COLO668 (cell line): ENCODE results near the gene ADGRE2.
"Not testable (repeated sequence)": the region's sequence is repeated elsewhere in the genome, so short reads cannot be mapped to it uniquely, and the experiment has no call there.

Source experiments
- DNase-seq: peaks from one replicate; lab custom pipeline; 2025; ENCODE audit not compliant: unreplicated experiment; lab: John Stamatoyannopoulos, UW

ADGRE2 gene

GRCh38 chr19:14778110-14778845 lies at the start of gene ADGRE2:
TSS of gene ADGRE2 (minus strand) at chr19:14778560. CDS start at chr19:14776756, 1,804 bp downstream.
- DNase-seq, result not testable (repeated sequence)

GRCh38 chr19:14826006-14826405 lies 47.6 kb upstream of the ADGRE2 start:
- no peak for DNase-seq

GRCh38 chr19:14821937-14822336 lies 43.6 kb upstream of the ADGRE2 start:
- no peak for DNase-seq

- DNase-seq, result no peak
These were observed 40.2 kb upstream of the ADGRE2 start for GRCh38 chr19:14818588-14818987.

- no peak for DNase-seq
These were observed 38.7 kb upstream of the ADGRE2 start for GRCh38 chr19:14817052-14817451.

DNA sequence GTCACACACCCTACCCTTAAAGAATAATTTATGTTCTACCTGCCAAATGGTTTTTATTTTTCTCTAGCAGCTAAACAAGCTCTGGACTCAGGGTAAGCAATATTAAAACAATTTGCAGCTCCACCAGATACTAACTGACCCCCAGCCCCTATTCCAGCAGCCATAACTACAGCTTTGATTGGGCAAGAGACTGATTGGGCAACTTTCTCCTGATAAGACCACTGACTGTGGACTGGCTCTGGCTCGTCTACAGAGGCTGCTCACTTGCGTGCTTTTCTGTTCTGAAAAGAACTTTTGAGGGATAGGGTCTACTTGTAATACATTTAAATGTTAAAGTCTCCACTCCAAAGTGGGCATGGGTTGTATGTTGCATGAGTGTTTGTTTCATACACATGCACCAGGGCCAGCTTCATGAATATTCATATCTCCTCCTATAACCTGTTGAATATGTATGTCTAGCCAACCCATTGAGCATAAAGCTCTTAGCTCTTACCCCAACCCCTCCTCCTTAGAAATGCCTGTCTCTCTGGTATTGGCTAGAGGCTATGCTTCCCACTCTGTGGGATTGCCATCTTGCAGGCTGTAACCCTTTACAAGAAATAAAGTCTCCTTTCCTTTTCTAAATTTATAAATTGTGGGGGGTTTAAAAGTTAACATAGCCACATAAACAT lies 36.8 kb upstream of the ADGRE2 start:
- DNase-seq, result no peak

- DNase-seq, result no peak
These were observed 31.1 kb upstream of the ADGRE2 start for GRCh38 chr19:14809272-14810057.

DNA sequence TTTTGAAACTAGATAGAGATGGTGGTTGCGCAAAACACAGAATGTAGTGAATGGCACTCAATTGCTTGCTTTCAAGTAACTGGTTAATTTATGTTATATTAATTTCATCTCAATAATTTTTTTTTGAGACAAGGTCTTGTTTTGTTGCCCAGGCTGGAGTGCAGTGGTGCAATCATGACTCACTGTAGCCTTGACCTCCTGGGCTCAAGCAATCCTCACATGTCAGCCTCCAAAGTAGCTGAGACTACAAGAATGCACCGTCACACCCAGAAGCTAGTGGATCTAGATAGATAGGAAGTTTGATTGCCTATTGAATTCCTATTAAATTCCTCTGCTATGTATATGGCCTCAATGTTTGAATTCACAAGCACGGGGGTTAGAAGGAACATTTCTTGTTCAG lies 26.4 kb upstream of the ADGRE2 start:
- DNase-seq, result no peak

GRCh38 chr19:14798760-14799159 lies 20.4 kb upstream of the ADGRE2 start:
- no peak for DNase-seq

- no peak for DNase-seq
These were observed 17.7 kb upstream of the ADGRE2 start for GRCh38 chr19:14796021-14796420.

GRCh38 chr19:14795078-14795721 lies 16.8 kb upstream of the ADGRE2 start:
- DNase-seq, result no peak

- not testable (repeated sequence) for DNase-seq
These were observed 13.9 kb upstream of the ADGRE2 start for GRCh38 chr19:14792250-14792649.

- no peak for DNase-seq
These were observed 8.1 kb upstream of the ADGRE2 start for GRCh38 chr19:14786421-14786851.

DNA sequence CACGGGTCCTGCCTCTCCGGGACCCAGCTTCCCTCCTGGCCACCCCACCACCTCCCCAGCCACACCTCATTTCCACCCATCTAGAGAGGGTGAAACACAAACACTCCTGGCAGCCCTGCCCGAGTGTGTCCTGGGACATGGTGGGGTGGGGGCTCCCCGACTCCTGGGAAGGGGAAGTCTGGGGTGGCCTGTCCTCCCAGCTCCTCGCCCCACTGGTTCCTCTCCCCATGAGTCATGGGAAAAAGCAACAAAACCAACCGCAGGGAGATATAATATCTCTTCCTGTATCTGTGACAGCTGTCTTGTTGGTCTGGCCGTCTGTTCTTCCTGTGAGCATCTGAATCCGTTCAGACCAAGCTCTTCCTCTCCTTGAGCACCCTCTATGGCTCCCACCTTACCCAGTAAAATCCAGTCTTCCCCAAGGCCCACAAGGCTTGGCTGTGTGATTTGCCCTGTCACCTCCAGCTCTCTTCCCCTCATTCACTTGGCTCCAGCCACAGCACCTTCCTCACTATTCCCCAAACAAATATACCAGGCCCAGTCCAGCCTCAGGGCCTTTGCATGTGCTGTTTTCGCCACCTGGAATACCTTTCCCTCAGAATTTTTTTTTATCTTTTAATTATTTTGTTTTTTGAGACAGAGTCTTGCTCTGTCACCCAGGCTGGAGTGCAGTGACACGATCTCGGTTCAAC lies 6.9 kb upstream of the ADGRE2 start:
- not testable (repeated sequence) for DNase-seq

DNA sequence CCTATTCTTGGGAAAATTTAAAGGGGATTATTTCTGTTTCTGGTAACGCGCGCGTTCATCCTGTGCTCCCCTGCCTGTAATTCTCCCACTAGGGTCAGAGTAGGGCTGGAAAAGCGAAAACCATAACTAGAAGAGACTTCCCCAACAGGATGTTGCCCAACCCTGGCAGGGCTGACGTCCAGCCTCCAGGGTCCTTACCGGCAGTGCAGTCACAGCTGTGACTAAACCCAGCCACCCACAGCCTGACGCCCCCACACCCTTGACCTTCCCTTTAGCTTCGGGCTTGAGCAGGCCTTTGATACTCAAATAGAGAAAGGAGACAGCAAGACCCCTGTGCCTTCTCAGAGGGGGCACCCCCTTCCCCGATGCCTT lies 6.4 kb upstream of the ADGRE2 start:
- not testable (repeated sequence) for DNase-seq

- DNase-seq, result not testable (repeated sequence)
These were observed 5.1 kb upstream of the ADGRE2 start for GRCh38 chr19:14783410-14783998.

DNA sequence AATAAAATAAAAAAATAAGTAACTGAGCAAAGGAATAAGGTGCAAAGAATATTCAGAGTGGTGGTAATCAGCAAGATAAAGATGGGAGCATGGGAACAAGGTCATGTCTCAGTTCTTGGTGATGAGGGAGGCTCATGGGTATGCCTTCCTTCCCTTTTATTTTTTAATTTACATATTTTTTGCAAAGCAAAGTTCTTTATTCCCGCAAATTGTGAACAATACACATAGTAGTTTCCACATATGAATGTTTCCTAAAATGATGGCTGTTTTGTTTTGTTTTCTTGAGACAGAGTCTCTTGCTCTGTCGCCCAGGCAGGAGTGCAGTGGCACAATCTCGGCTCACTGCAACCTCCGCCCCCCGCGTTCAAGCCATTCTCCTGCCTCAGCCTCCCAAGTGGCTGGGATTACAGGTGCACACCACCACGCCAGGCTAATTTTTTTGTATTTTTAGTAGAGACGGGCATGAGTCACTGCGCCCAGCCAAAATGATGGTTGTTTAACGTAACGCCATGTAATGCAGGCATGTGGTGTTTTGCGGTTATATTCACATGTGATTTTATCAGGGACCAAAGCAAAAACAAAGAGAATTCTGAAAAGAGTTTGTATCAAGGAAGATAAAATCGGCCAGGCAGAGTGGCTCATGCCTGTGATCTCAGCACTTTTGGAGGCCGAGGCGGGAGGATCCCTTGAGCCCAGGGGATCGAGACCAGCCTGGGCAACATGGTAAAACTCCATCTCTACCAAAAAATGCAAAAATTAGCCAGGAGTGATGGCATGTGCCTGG lies 4.5 kb upstream of the ADGRE2 start:
- no peak for DNase-seq

GRCh38 chr19:14781713-14782536 lies 3.6 kb upstream of the ADGRE2 start:
- not testable (repeated sequence) for DNase-seq
